Type B pancreatic cell (in vitro differentiated cells): ENCODE measurements around the gene NFATC3. TPM values are rescaled to one million over a fixed set of nuclear protein-coding genes. Genes with fewer than 3 reads are reported as not detected.

Experiments
- DNase-seq: peaks from one replicate; pipeline ENCODE4 v3.0.0; 2021; ENCODE audit warnings: mixed read lengths; ENCODE audit not compliant: unreplicated experiment; ENCODE audit errors: extremely low spot score
- H3K27ac Mint-ChIP-seq: 2 replicates; pipeline ENCODE4 v1.8.0; 2021; ENCODE audit warnings: mild to moderate bottlenecking, mixed read lengths
- H3K27me3 Mint-ChIP-seq: 2 replicates; pipeline ENCODE4 v1.8.0; 2021; ENCODE audit warnings: mixed read lengths
- H3K36me3 Mint-ChIP-seq: 2 replicates; pipeline ENCODE4 v1.8.0; 2021; ENCODE audit warnings: mixed read lengths
- H3K4me1 Mint-ChIP-seq: one replicate; pipeline ENCODE4 v1.8.0; 2021; ENCODE audit warnings: mixed read lengths; ENCODE audit not compliant: unreplicated experiment
- H3K4me3 Mint-ChIP-seq: 2 replicates; pipeline ENCODE4 v1.8.0; 2021; ENCODE audit warnings: mild to moderate bottlenecking, mixed read lengths
- H3K9me3 Mint-ChIP-seq: 2 replicates; pipeline ENCODE4 v1.8.0; 2021; ENCODE audit warnings: mixed read lengths
- CTCF ChIP-seq: fragments of 200-600 bp; sonication (generic); conservative IDR thresholded peaks from 2 replicates; pipeline ENCODE4 v1.5.0; 2021; ENCODE audit warnings: antibody characterized with exemption, mild to moderate bottlenecking
- long read RNA-seq: library from polyadenylated mRNA; unstranded; transcript quantifications from one replicate; pipeline ENCODE4 v2.0.0, GENCODE V29; 2020
- total RNA-seq: library from RNA; stranded (reverse); gene quantifications from 2 replicates; pipeline ENCODE4 v1.2.1, GENCODE V29; 2021; ENCODE audit warnings: low replicate concordance

NFATC3 gene
- 37.5 and 55.5 TPM in 2 replicates for total RNA-seq
- long read RNA-seq, partial matches to known transcripts, result 13 of 19 reads
- long read RNA-seq, other reads (novel, unspliced or antisense), result 6 of 19 reads

GRCh38 chr16:68085259-68086071 lies at the start of gene NFATC3:
NFATC3 (plus strand) TSS chr16:68085370; CDS start chr16:68085682, 312 bp downstream.
- H3K27me3 Mint-ChIP-seq, result no peaks in the 10 kb centered on the region
- peaks cover 28% of the 10 kb centered on the region for H3K4me1 Mint-ChIP-seq
- TF ChIP-seq CTCF, result no peak
- peak; percentile 98 for DNase-seq
- no peaks in the 10 kb centered on the region for H3K9me3 Mint-ChIP-seq
- H3K4me3 Mint-ChIP-seq, result peak within 1 kb of the TSS; percentile 88
- H3K36me3 Mint-ChIP-seq, result no peaks in the 10 kb centered on the region
- peak within 1 kb of the TSS; percentile 82 for H3K27ac Mint-ChIP-seq

GRCh38 chr16:68037841-68038597 lies 47.2 kb upstream of the NFATC3 start:
- Mint-ChIP-seq H3K27ac (no peak overlapping the region), H3K4me3 (no peak overlapping the region), H3K9me3 (no peaks in the 10 kb centered on the region), H3K27me3 (no peaks in the 10 kb centered on the region), H3K4me1 (peaks cover 4% of the 10 kb centered on the region), H3K36me3 (peaks cover 10% of the 10 kb centered on the region)
- no peak for TF ChIP-seq CTCF
- DNase-seq, result no peak

GRCh38 chr16:68040506-68041288 lies 44.5 kb upstream of the NFATC3 start:
- H3K27me3 Mint-ChIP-seq, result no peaks in the 10 kb centered on the region
- no peaks in the 10 kb centered on the region for H3K9me3 Mint-ChIP-seq
- no peak overlapping the region for H3K4me3 Mint-ChIP-seq
- H3K27ac Mint-ChIP-seq, result no peak overlapping the region
- peak; percentile 85 for DNase-seq
- no peaks in the 10 kb centered on the region for H3K4me1 Mint-ChIP-seq
- peak; percentile 85 for TF ChIP-seq CTCF
- peaks cover 10% of the 10 kb centered on the region for H3K36me3 Mint-ChIP-seq

- no peak overlapping the region for H3K4me3 Mint-ChIP-seq
- no peak for TF ChIP-seq CTCF
- no peak overlapping the region for H3K27ac Mint-ChIP-seq
- no peak for DNase-seq
- H3K36me3 Mint-ChIP-seq, result peaks cover 10% of the 10 kb centered on the region
- H3K27me3 Mint-ChIP-seq, result no peaks in the 10 kb centered on the region
- no peaks in the 10 kb centered on the region for H3K9me3 Mint-ChIP-seq
- H3K4me1 Mint-ChIP-seq, result no peaks in the 10 kb centered on the region
Measured at GRCh38 chr16:68041783-68042182, 43.4 kb upstream of the NFATC3 start.

- Mint-ChIP-seq H3K4me3 (no peak overlapping the region), H3K9me3 (no peaks in the 10 kb centered on the region)
Measured at GRCh38 chr16:68046106-68046505, 39.1 kb upstream of the NFATC3 start.

More at GRCh38 chr16:68046106-68046505, 39.1 kb upstream of the NFATC3 start:
- DNase-seq, result no peak
- H3K4me1 Mint-ChIP-seq, result no peaks in the 10 kb centered on the region
- no peaks in the 10 kb centered on the region for H3K27me3 Mint-ChIP-seq
- peaks cover 8% of the 10 kb centered on the region for H3K36me3 Mint-ChIP-seq
- no peak for TF ChIP-seq CTCF
- no peak overlapping the region for H3K27ac Mint-ChIP-seq
